ENCODE measurements around the gene CD164L2. TPM values are rescaled to one million over a fixed set of nuclear protein-coding genes. Genes with fewer than 3 reads are reported as not detected.
A peak's percentile ranks its signal among the peaks of the same experiment; 100 is the strongest.
"Not testable (repeated sequence)": the region's sequence is repeated elsewhere in the genome, so short reads cannot be mapped to it uniquely, and the experiment has no call there.

The CD164L2 gene
- total RNA-seq = not detected in 2 replicates

DNA sequence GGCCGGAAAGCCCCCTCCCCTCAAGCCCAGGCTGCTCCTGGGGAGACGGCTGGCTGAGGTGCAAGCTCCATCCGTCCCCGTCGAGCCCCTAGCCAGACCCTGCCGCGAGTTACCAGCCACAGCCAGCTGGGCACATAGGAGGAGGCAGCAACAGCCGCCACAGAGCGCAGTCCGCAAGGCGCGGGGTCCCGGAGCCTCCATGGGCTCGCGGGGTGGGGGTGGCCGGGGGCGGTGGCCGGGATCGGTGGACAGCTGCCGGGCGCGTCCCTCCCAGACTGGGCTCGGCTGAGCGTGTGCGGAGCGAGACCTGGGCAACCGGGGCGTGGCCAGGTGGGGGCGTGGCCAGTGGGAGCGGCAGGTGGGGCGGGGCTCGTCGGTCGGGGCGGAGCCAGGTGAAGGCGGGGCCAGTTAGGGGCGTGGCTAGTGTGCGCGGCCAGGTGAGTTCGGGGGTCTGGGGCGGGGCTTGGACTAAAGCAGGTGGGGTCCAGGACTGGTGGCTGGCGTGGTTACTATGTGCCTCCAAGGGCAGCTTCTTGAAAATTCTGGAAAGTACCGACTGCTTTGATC, at the start of gene CD164L2:
CD164L2 (minus strand) TSS at position 295 of the 567 bp plus-strand sequence; CDS start at position 201, 94 bp downstream.
- DNase-seq (ENCODE audit: low read depth in 2 of 2) = no peak

DNA sequence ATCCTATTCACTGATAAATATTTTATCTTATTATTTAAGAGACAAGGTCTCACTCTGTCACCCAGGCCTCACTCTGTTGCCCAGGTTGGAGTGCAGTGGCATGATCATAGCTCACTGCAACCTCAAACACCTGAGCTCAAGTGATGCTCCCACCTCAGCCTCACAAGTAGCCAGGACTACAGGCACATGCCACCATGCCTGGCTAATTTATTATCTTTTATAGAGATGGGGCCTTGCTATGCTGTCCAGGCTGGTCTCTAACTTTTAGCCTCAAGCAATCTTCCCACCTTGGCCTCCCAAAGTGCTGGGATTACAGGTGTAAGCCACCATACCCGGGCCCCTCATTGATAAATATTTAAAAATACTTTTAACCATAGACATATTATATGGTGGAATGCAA, 49.6 kb upstream of the CD164L2 start:
- not testable (repeated sequence) for DNase-seq (ENCODE audit: low read depth in 2 of 2)

GRCh38 chr1:27431601-27431940, 48.4 kb upstream of the CD164L2 start:
- DNase-seq (ENCODE audit: low read depth in 2 of 2) = no peak

DNA sequence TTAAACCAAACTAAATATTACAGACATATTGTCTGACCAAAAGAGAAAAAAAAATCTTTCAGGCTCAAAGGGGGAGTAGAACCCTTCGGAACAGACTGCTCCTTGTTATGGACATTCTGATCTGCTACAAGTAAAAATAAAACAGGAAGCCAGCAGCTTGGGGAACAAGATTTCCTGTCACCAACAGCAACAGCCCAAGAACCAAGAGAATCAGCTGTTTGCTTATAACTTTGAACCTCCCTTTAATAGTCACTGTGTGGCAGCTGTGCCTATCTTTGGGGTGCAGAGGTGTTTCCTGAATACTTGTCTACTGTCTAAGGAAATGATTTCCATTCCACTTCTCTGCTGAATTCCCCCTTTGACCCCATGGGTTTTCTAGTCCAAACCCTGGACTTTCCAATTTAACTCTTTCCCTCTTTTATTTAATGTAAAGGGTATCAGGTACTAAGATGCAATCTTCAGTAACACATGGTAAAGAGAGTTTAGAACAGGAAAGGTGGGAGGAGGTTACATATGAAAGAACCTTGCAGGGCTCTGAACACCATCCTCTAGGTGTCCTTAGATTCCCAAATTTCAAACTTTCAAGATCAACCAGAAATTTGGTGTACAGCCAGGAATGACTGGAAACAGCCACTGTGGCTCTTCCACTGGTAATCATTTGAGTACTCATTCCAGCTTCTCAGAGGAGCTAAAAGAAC, 47.9 kb upstream of the CD164L2 start:
- DNase-seq (ENCODE audit: low read depth in 2 of 2) = peak in 1 of 2 donors; percentile 80

DNA sequence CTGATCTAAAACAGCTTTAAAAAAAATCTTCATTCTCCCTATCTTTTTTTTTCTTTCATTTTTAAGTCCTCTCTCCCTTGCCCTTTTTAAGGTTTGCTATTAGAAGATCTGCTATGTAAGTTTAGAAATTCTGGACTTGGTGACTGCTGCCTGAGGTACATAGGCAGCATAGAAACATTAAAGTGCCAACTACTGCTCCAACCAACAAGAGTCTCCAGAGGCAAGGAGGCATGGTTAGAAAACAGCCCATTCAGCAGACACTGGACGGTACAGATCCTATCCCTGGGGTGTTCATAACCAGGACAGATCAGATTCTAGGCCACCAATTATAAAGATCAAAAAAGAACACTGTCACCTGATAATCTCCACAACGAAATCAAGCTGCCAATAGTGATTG, 45.9 kb upstream of the CD164L2 start:
- no peak for DNase-seq (ENCODE audit: low read depth in 2 of 2)

DNA sequence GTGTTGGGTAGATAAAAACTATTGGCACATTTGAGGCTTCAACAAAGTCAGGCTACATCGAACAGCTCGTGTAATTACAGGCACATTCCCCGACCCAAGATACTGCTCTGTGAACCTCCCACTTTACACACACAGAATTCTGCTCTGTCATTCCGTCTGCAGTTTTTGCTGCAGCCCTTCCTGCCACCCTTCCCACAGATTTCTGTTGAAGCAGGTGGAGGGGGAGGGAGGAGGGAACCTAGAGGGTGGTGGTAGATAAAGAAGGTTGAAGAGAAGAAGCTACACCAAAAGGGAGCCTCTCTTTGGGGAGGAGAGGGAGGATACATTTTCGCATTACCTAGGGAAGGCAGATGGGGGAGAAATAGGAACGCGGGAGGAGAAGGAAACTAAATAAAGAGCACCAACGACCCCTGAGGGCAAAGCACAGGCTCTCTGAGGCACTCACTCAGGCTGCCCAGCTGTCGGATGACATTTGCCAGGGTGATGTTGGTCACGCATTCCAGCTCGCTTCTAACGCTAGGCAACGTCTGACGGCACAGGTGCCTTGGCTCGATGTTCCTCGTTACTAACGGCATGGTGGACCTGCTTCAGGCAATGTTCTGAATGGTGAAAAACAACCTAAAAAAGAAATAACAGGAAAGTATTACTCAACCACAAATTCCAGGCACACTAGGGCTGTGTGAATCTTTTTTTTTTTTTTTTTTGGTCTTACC, 45.3 kb upstream of the CD164L2 start:
- DNase-seq (ENCODE audit: low read depth in 2 of 2) = peak; percentile 86 to 88

DNA sequence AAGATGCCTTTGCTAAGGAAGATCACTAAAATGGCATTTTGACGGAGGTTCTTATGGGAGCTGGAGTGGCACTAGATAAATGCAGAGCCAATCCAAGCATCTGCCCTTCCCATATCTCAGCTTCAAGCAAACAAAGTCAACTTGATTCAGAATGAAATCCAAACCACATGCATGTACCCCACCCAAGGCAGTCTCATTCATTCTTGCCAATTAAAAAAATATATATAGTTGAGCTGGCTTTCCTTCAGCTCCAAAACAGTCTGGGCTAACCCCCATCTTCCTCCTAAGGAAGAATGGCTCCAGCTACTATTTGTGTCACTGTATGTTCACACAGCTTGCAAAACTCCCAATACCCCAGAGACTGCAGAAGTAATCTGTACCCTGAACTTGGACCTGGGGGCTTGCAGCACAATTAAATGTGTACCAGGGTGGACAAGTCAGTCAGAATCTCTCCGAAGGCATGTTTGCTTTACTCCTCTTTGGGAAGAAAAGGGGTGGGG, 44.7 kb upstream of the CD164L2 start:
- no peak for DNase-seq (ENCODE audit: low read depth in 2 of 2)

- DNase-seq (ENCODE audit: low read depth in 2 of 2) = no peak
Measured at GRCh38 chr1:27427329-27427728, 44.2 kb upstream of the CD164L2 start.

GRCh38 chr1:27423709-27424108, 40.6 kb upstream of the CD164L2 start:
- DNase-seq (ENCODE audit: low read depth in 2 of 2) = no peak

DNA sequence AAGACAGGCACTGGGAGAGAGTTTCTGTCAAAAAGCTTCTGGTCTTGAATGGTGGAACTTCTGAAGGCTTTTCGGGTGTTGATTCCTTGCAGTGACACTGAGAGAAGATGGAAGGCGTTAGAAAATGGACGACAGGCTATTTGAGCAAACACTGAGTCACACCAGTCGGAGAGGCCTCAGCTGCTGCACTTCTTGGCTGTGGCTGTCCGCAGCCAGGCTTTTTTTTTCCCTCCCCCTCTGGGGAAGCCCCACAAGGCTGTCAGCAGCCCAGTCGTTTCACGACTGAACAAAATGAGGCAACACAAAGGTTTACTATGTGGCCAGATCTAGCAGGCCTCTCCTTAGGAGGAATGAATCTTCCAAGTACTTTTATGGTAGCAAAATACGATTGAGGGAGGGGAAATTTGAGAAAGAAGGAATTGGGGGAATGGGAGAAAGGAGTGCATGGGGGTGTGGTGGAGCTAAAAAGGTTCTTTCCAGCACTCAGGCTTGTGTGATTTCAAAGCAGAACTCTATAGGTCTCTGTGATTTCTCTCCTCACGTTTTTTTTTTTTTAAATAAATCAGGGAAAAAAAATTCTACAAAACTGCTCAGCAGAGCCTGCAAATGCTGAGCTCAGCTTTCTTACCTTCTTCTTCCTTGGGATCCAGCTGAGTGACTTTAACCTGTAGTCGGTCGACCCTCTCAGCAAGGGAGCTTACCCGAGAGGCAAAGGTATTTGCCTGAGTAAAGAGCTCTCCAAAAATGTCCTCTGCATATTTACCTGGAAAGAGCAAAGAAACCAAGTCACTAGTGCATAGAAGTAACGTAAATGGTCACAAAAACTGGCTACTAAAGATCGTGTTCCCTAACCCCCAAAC, 35.4 kb upstream of the CD164L2 start:
- peak in 1 of 2 donors; percentile 91 for DNase-seq (ENCODE audit: low read depth in 2 of 2)

DNA sequence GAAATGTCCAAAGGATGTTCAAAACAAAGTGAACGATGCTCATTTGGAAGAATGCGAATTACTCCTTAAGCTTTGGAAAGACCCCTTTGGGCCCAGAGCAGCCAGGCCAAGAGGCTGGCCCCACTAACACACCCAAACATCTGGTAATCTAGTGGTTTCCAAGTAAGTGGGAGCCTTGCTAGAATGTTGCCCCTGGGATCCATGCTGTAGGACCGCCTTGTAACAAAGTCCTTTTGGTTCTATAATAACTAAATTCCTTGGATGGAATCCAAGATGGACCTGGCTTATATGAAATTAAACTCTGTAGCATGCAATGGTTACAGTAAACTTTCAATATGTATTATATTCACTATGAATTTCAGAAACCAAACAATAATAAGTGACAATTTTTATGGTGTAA, 34.6 kb upstream of the CD164L2 start:
- DNase-seq (ENCODE audit: low read depth in 2 of 2) = no peak

- peak; percentile 59 to 83 for DNase-seq (ENCODE audit: low read depth in 2 of 2)
Measured at GRCh38 chr1:27416387-27417111, 33.4 kb upstream of the CD164L2 start.

DNA sequence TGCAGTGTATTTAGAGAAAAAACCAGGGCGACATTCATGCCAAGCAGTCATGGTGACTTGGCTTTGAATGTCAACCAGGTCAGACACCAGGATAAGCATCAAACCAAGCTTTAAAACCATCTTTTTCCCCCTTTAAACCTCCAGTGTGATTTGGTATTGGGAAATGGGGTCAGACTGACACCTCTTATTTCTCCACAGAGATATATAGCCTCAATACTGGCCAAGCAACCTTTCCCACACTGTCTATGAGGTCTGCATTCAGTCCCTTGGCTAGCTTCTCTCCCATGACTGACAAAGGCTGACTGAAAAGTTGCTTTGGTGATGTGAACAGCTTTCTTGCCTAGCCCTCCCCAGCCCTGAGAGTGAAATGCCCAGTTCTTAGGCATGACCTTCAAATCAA, 31.0 kb upstream of the CD164L2 start:
- DNase-seq (ENCODE audit: low read depth in 2 of 2) = no peak

DNA sequence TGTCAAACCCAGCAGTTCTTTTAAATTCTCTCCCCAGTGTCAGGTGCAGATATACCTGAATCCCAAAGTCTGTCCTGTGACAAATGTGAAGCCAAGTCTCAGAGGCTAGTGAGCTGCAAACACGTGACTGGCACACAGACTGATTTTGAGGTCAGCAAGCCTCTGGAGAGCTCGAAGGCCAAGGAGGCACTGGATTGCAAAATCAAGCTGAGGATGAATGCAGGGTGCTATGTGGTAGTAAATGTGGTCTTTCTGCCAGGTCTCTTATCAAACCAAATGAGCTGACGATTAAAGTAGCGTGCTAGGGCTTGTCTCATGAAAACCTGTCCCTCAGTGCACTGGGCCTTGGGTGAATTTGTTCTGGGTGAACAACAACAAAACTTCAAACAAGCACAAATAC, 29.9 kb upstream of the CD164L2 start:
- no peak for DNase-seq (ENCODE audit: low read depth in 2 of 2)

GRCh38 chr1:27412502-27412901, 29.4 kb upstream of the CD164L2 start:
- DNase-seq (ENCODE audit: low read depth in 2 of 2) = no peak

DNA sequence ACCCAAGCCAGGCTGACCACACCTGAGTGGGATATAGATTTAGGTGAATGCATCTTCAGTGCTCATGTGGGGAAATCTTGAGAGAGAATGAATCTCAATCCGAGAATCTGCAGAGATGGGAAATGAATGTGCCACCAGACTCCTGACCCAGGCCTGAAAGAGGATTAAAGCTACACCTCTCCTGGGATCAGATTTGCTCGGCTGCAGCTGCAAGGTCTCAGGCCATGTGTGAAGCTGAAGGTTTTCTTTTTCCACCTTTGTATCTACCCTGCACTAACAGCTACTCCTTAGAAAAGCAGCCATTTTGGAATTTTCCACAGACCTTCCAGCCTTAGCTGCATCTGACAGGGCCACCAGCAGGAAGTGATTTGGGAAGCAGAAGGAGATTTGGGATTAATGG, 27.6 kb upstream of the CD164L2 start:
- DNase-seq (ENCODE audit: low read depth in 2 of 2) = no peak

DNA sequence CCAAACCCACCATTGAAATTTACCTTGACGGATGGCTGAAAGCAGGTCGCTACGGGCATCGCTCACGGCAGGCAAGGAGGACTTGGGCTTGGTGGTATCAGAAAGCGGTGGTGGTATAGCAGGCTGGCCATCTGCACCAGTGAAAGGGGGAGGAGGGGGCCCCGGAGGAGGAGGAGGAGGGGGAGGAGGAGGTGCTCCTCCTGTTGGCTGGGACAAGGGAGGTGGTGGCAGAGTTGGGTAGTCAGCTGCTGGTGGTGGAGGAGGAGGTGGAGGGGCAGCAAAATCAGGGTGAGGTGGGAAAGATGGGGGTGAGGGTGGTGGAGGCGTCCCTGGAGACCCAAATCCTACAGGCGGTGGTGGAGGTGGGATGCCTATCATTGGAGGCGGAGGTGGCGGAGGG, 26.5 kb upstream of the CD164L2 start:
- DNase-seq (ENCODE audit: low read depth in 2 of 2) = no peak

- no peak for DNase-seq (ENCODE audit: low read depth in 2 of 2)
Measured at GRCh38 chr1:27408151-27408550, 25.0 kb upstream of the CD164L2 start.

GRCh38 chr1:27406791-27407190, 23.7 kb upstream of the CD164L2 start:
- DNase-seq (ENCODE audit: low read depth in 2 of 2) = not testable (repeated sequence)

DNA sequence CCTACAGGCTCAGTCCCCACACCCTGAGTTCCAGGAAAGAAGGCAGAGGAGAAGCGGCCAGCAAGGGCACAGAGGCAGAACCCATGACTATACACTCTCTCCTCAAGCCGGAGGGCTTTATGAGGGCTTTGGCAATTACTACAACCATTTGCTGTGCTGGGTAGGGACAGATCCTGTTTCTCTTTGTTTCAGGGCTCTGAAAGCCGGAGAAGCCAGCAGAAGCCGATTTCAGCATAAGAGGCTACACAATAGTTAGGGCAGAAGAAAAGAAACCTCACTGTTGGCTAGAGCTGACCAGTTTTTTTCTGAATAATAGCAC, 23.2 kb upstream of the CD164L2 start:
- DNase-seq (ENCODE audit: low read depth in 2 of 2) = no peak

All from dermis microvascular lymphatic vessel endothelial cell (primary cell).